ENCODE results near the gene RNF41.

DNA sequence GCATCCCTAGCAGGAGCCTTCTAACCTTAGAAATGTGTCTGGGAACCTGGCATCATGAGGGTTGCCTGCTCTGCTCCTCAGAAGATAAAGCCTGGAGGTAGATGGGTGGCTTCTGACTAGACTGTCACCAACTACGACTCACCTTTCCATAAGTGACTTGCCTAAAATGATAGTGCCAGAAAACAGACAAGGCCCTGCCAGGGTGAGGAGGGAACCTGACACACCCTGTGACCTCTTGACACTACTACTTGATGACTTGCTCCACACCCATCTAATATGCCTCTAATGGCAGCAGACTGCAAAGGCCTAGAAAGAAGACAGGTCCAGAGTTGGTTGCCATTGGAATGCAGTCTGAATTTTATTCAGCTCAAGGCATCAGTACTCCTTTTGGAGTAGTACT lies 9.4 kb downstream of the RNF41 start:
- TF ChIP-seq CTCF (IDR thresholded peaks at IDR 0.05) = no peak
- TF ChIP-seq POLR2A (IDR thresholded peaks at IDR 0.05) = no peak

All from right lobe of liver (tissue), 4 donors.